GM12878 (cell line): ENCODE data around the gene NAT9. TPM values are rescaled to one million over a fixed set of nuclear protein-coding genes. Genes with fewer than 3 reads are reported as not detected.

Experiments
- ATAC-seq: fragments of 200-7000 bp; cut with Tn5 transposase; 3 replicates; pipeline ENCODE4 v1.9.1; 2020; ENCODE audit warnings: mild to moderate bottlenecking, moderate library complexity
- BruUV-seq: library from RNA; stranded (reverse); fragments of 400-500 nt; replicated peaks from 2 replicates; lab custom pipeline; 2021; lab: Mats Ljungman, UMichigan
- CTCF ChIA-PET: fragments of 300-600 bp; sonication (Branson Sonifier 250); formaldehyde crosslinking; extraction: SDS; loops from one replicate; lab custom pipeline; 2021; ENCODE audit warnings: inconsistent platforms; lab: Yijun Ruan, JAX
- POLR2A ChIA-PET: fragments of 350-600 bp; formaldehyde crosslinking; extraction: SDS; loops from one replicate; lab custom pipeline; 2021; ENCODE audit warnings: inconsistent platforms; lab: Charles Lee
- RAD21 ChIA-PET: fragments of 300-600 bp; sonication (Branson Sonifier 250); formaldehyde crosslinking; loops from one replicate; lab custom pipeline; 2023; ENCODE audit warnings: antibody characterized with exemption; ENCODE audit not compliant: unreplicated experiment; lab: Charles Lee
- SMC1A ChIA-PET: fragments of 300-600 bp; sonication (Branson Sonifier 250); formaldehyde crosslinking; loops from one replicate; lab custom pipeline; 2023; ENCODE audit not compliant: unreplicated experiment, uncharacterized antibody; lab: Charles Lee
- DNase-seq: peaks from one replicate; pipeline ENCODE4 v3.0.0-alpha.2; 2011; ENCODE audit warnings: low read depth, low spot score
- FAIRE-seq: peaks from 3 replicates; lab custom pipeline; 2011; peaks lifted over from hg19 to GRCh38; lab: Jason Lieb, UNC
- H2AFZ ChIP-seq: 2 replicates; pipeline ENCODE4 v1.6.0; 2011; ENCODE audit warnings: low read depth, low read length, control low read depth; ENCODE audit not compliant: control insufficient read depth
- H3K27ac ChIP-seq: 2 replicates; pipeline ENCODE4 v1.5.1; 2011; ENCODE audit warnings: control low read depth; ENCODE audit not compliant: control insufficient read depth, insufficient read depth
- H3K27me3 ChIP-seq, 2 experiments: replicated peaks in 1 of 2; 2 replicates each; pipeline versions ENCODE4 v1.6.0 to v1.6.1; 2011; ENCODE audit warnings: low read length in 1 of 2; ENCODE audit not compliant: control insufficient read depth in 2 of 2, insufficient read depth in 2 of 2
- H3K36me3 ChIP-seq, 2 experiments: 2 replicates each; pipeline ENCODE4 v1.5.1; 2011; ENCODE audit warnings: low read length in 1 of 2; ENCODE audit not compliant: control insufficient read depth in 2 of 2, insufficient read depth in 2 of 2
- H3K4me1 ChIP-seq: 2 replicates; pipeline ENCODE4 v1.6.1; 2011; ENCODE audit warnings: mild to moderate bottlenecking, low read length, moderate library complexity, mixed read lengths; ENCODE audit not compliant: control insufficient read depth, insufficient read depth
- H3K4me2 ChIP-seq: 2 replicates; pipeline ENCODE4 v1.6.0; 2011; ENCODE audit warnings: control low read depth; ENCODE audit not compliant: control insufficient read depth, insufficient read depth
- H3K4me3 ChIP-seq: fragments of 200-600 bp; sonication (generic); 2 replicates; pipeline ENCODE4 v1.5.1; 2016
- H3K79me2 ChIP-seq: 2 replicates; pipeline ENCODE4 v1.6.0; 2011; ENCODE audit warnings: low read length; ENCODE audit not compliant: control insufficient read depth, insufficient read depth
- H3K9ac ChIP-seq: 2 replicates; pipeline ENCODE4 v1.8.0; 2011; ENCODE audit warnings: low read length, control low read depth, mixed read lengths; ENCODE audit not compliant: control insufficient read depth, insufficient read depth
- H3K9me3 ChIP-seq: replicated peaks from 3 replicates; pipeline ENCODE4 v1.5.1; 2011; ENCODE audit warnings: mild to moderate bottlenecking, low read length; ENCODE audit not compliant: control insufficient read depth, insufficient read depth
- H4K20me1 ChIP-seq: 2 replicates; pipeline ENCODE4 v1.6.0; 2011; ENCODE audit not compliant: control insufficient read depth, insufficient read depth
- BCL11A ChIP-seq: IDR thresholded peaks from 2 replicates; pipeline ENCODE4 v1.6.1; 2011; ENCODE audit warnings: low read depth, low read length
- CEBPZ ChIP-seq: fragments of 150-350 bp; IDR thresholded peaks from 2 replicates; pipeline ENCODE4 v1.6.1; 2016; ENCODE audit warnings: low read depth, low read length
- CREB1 ChIP-seq: IDR thresholded peaks from 2 replicates; pipeline ENCODE4 v1.6.1; 2012; ENCODE audit warnings: low read depth, mild to moderate bottlenecking, inconsistent platforms
- FOXM1 ChIP-seq: IDR thresholded peaks from 2 replicates; pipeline ENCODE4 v1.6.1; 2012; ENCODE audit warnings: low read depth, mild to moderate bottlenecking, inconsistent platforms, low read length, moderate library complexity
- HDAC6 ChIP-seq: fragments of 200-600 bp; sonication (generic); IDR thresholded peaks from one replicate; pipeline ENCODE4 v1.8.0; 2017; ENCODE audit warnings: antibody characterized with exemption; ENCODE audit not compliant: unreplicated experiment
- IKZF2 ChIP-seq, 2 experiments: fragments of 450-650 bp; IDR thresholded peaks; 2 replicates each; pipeline ENCODE4 v1.6.1; 2017; ENCODE audit warnings: mild to moderate bottlenecking in 2 of 2, moderate library complexity in 2 of 2
- NR2C1 ChIP-seq: fragments of 450-650 bp; IDR thresholded peaks from 2 replicates; pipeline ENCODE4 v1.6.1; 2017; ENCODE audit warnings: antibody characterized with exemption, mild to moderate bottlenecking, moderate library complexity
- POLR2A ChIP-seq: IDR thresholded peaks from 2 replicates; pipeline ENCODE4 v1.6.1; 2011; ENCODE audit warnings: low read depth, mild to moderate bottlenecking, low read length
- POLR2AphosphoS2 ChIP-seq: IDR thresholded peaks from 2 replicates; pipeline ENCODE4 v1.6.1; 2011; ENCODE audit warnings: low read depth, mild to moderate bottlenecking, low read length, improper control_type of control experiment, moderate library complexity
- SMAD1 ChIP-seq: fragments of 450-650 bp; IDR thresholded peaks from 2 replicates; pipeline ENCODE4 v1.6.1; 2018; ENCODE audit warnings: mild to moderate bottlenecking, low read depth; ENCODE audit not compliant: partially characterized antibody
- SREBF1 ChIP-seq: IDR thresholded peaks from 2 replicates; pipeline ENCODE4 v1.6.1; 2012; ENCODE audit warnings: mild to moderate bottlenecking, low read length
- SREBF2 ChIP-seq: IDR thresholded peaks from 2 replicates; pipeline ENCODE4 v1.6.1; 2012; ENCODE audit warnings: mild to moderate bottlenecking, low read length
- YBX1 ChIP-seq: fragments of 450-650 bp; IDR thresholded peaks from 2 replicates; pipeline ENCODE4 v1.6.1; 2016; ENCODE audit warnings: antibody characterized with exemption
- YY1 ChIP-seq: IDR thresholded peaks from 2 replicates; pipeline ENCODE4 v1.6.1; 2011; ENCODE audit warnings: low read depth, mild to moderate bottlenecking, low read length
- ZNF622 ChIP-seq: fragments of 450-650 bp; IDR thresholded peaks from 2 replicates; pipeline ENCODE4 v1.6.1; 2017; ENCODE audit warnings: mild to moderate bottlenecking, inconsistent platforms
- WGBS: methylation state at CpG from one replicate; pipeline ENCODE4 v1.1.6; 2016; ENCODE audit warnings: low lambda C conversion rate; ENCODE audit not compliant: insufficient replicate concordance, insufficient coverage; ENCODE audit errors: missing lambda C conversion rate; 5-methylcytosine and 5-hydroxymethylcytosine counted together
- in situ Hi-C: fragments of 300-500 bp; cut with MboI; formaldehyde crosslinking; loops from 9 replicates; pipeline ENCODE4 v1.14.3; 2018; ENCODE audit warnings: mixed read lengths
- intact Hi-C: fragments of 100-400 bp; cut with micrococcal nuclease; formaldehyde crosslinking; loops from one replicate; pipeline ENCODE4 v1.14.2; 2022; ENCODE audit not compliant: unreplicated experiment
- polyA plus RNA-seq, 11 experiments: library from polyadenylated mRNA; depleted of rRNA in 4 of 11; unstranded in 6 of 11; stranded (reverse) in 5 of 11; fragments of >200 nt; fragmentation: Nextera tagmentation in 4 of 11; fragmentation: Illumina TruSeq in 1 of 11; extraction: Ambion mirVana in 4 of 11; extraction: Trizol in 1 of 11; gene quantifications; 1 replicate in 1 of 11; 2 replicates in 10 of 11; pipeline versions ENCODE4 v1.2.1 to v1.2.3, GENCODE V29; 2011 to 2016; ENCODE audit warnings: inconsistent platforms in 2 of 11, missing spikeins in 2 of 11, low read depth in 1 of 11
- total RNA-seq, 4 experiments: library from RNA; depleted of rRNA in 3 of 4; stranded (reverse); fragments of >200 nt in 3 of 4; fragmentation: Illumina TruSeq in 1 of 4; extraction: Trizol in 1 of 4; gene quantifications; 2 replicates each; pipeline versions ENCODE4 v1.2.1 to v1.2.3, GENCODE V29; 2013 to 2021
- TF ChIP-seq, protein P1 (sequence below): fragments of 450-650 bp; formaldehyde crosslinking; IDR thresholded peaks from 2 replicates; pipeline ENCODE4 v1.5.0; 2022; ENCODE audit warnings: mild to moderate bottlenecking, missing genetic modification characterization
- TF ChIP-seq, protein P2 (sequence below): IDR thresholded peaks from 2 replicates; pipeline ENCODE4 v1.6.1; 2011; ENCODE audit warnings: low read depth, low read length, improper control_type of control experiment, borderline replicate concordance

The NAT9 gene
- total and polyA plus RNA-seq, 10 of the 15 experiments (the other 5 are each of a cell fraction or from before 2014, with no cell fraction given), result 3.5 to 45.3 (median 27.3) TPM

DNA sequence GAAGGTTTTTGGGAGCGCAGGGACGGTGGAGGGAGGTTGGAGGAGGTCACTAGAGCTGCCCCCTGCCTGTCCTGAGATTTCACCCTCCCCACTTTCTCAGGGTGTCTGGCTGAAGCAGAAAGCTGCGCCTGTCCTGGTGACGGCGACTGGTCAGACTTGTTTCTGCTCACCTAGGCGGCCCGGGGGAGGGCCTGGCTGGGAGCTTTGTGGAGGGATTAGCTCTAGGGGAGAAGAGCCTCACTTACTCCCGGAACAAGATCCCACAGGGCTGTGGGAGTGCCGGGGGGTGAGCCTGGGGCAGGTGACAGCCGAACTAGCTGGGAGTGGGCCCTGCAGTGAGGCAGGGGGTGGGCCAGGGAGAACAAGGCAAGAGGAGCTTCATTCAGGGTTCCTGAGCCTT lies 16.2 kb downstream of the NAT9 start:
- Histone ChIP-seq H3K79me2 (peaks cover 8% of the 10 kb centered on the region), H3K4me2 (no peak overlapping the region), H3K4me3 (no peak overlapping the region), H3K36me3 (peaks cover 0 to 2% of the 10 kb centered on the region in 2 experiments; a peak in 2 of 4 replicates), H3K9ac (no peak overlapping the region), H2AFZ (no peak overlapping the region), H3K27me3 (no peaks in the 10 kb centered on the region), H4K20me1 (no peaks in the 10 kb centered on the region), H3K4me1 (peaks cover 21% of the 10 kb centered on the region), H3K9me3 (no peaks in the 10 kb centered on the region), H3K27ac (no peak overlapping the region)
- BruUV-seq, result no TSS peak
- WGBS, result 73% methylated on average over 10 of the region's 10 CpGs
- ATAC-seq (no peak), FAIRE-seq (no peak), DNase-seq (no peak)
- intact Hi-C loops (no loop called here), in situ Hi-C loops (no loop called here)
- ChIA-PET RAD21 (interaction anchor here (0.9 to 2.7 kb wide), 5 partner anchors 10 to 102 kb away, joined by 3 to 12 read pairs (median 10); no protein-coding TSS in a partner anchor), SMC1A (interaction anchor here (1.0 to 2.0 kb wide), 5 partner anchors 9 to 103 kb away, joined by 3 to 12 read pairs (median 10); no protein-coding TSS in a partner anchor), CTCF (interaction anchor here (0.5 to 5.2 kb wide), 11 partner anchors 10 to 32 kb away, joined by 3 to 33 read pairs (median 5); partner anchors contain the start of genes NAT9 and RAB37), POLR2A (interaction anchor here (1.0 to 2.8 kb wide), 4 partner anchors 10 to 112 kb away, joined by 5 to 16 read pairs (median 8); partner anchors contain the start of genes FDXR and NAT9)
- TF ChIP-seq, protein P1, sequence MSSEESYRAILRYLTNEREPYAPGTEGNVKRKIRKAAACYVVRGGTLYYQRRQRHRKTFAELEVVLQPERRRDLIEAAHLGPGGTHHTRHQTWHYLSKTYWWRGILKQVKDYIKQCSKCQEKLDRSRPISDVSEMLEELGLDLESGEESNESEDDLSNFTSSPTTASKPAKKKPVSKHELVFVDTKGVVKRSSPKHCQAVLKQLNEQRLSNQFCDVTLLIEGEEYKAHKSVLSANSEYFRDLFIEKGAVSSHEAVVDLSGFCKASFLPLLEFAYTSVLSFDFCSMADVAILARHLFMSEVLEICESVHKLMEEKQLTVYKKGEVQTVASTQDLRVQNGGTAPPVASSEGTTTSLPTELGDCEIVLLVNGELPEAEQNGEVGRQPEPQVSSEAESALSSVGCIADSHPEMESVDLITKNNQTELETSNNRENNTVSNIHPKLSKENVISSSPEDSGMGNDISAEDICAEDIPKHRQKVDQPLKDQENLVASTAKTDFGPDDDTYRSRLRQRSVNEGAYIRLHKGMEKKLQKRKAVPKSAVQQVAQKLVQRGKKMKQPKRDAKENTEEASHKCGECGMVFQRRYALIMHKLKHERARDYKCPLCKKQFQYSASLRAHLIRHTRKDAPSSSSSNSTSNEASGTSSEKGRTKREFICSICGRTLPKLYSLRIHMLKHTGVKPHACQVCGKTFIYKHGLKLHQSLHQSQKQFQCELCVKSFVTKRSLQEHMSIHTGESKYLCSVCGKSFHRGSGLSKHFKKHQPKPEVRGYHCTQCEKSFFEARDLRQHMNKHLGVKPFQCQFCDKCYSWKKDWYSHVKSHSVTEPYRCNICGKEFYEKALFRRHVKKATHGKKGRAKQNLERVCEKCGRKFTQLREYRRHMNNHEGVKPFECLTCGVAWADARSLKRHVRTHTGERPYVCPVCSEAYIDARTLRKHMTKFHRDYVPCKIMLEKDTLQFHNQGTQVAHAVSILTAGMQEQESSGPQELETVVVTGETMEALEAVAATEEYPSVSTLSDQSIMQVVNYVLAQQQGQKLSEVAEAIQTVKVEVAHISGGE, result no peak
- no peak for TF ChIP-seq POLR2A
- TF ChIP-seq YBX1, result no peak
- TF ChIP-seq NR2C1, result no peak
- no peak for TF ChIP-seq IKZF2 (IDR thresholded peaks at IDR 0.05)
- no peak for TF ChIP-seq CREB1
- TF ChIP-seq, protein P2, sequence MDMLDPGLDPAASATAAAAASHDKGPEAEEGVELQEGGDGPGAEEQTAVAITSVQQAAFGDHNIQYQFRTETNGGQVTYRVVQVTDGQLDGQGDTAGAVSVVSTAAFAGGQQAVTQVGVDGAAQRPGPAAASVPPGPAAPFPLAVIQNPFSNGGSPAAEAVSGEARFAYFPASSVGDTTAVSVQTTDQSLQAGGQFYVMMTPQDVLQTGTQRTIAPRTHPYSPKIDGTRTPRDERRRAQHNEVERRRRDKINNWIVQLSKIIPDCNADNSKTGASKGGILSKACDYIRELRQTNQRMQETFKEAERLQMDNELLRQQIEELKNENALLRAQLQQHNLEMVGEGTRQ, result no peak
- TF ChIP-seq CEBPZ, result no peak
- TF ChIP-seq SREBF2, result no peak
- TF ChIP-seq HDAC6, result no peak
- no peak for TF ChIP-seq FOXM1
- no peak for TF ChIP-seq POLR2AphosphoS2
- TF ChIP-seq BCL11A, result no peak
- no peak for TF ChIP-seq YY1
- TF ChIP-seq SMAD1, result no peak
- no peak for TF ChIP-seq SREBF1
- no peak for TF ChIP-seq ZNF622
